ENCODE results near the gene CASTOR2. TPM values are rescaled to one million over a fixed set of nuclear protein-coding genes. Genes with fewer than 3 reads are reported as not detected.
"Not testable (repeated sequence)": the region's sequence is repeated elsewhere in the genome, so short reads cannot be mapped to it uniquely, and the experiment has no call there.

CASTOR2 gene
- total RNA-seq, 1 experiment from 2014 or later: 26.5 TPM

DNA sequence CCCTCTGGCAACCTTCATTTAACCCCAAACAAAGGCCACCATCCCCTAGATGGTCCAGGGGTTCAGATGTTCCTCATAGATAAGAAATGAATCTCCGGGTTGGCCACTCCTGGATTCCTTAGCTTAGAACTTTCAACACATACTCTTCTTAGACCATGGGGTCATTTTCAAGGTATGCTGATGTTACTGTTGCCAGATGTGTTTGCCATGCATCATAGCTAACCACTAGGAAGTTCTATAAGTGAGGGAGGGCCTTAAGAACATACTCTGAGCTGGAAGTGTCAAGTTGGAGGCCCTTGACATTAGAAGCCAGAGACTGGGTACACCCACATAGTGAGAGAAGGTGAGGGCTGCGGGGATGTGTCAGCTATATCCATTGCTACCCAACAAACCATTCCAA lies 6.2 kb upstream of the CASTOR2 start:
- not testable (repeated sequence) for H4K5ac ChIP-seq (ENCODE audit: insufficient read length, low read depth, low read length); H3K9me3 Mint-ChIP-seq; H3K36me3 Mint-ChIP-seq (ENCODE audit: insufficient read depth in 1 of 3, low read depth in 3 of 3); H3T11ph ChIP-seq (ENCODE audit: low read length); H3K27ac ChIP-seq (ENCODE audit: insufficient read length, low read depth, low read length); H3K4me2 ChIP-seq (ENCODE audit: insufficient read depth, insufficient read length, low read length); DNase-seq; H3K27ac Mint-ChIP-seq; H3K79me2 ChIP-seq (ENCODE audit: insufficient read depth, low read length); H3K18ac ChIP-seq (ENCODE audit: insufficient read length, low read depth, low read length); H2BK120ac ChIP-seq (ENCODE audit: low read depth, low read length, poor library complexity, severe bottlenecking); H3K23me2 ChIP-seq (ENCODE audit: insufficient read length, low read depth, low read length, poor library complexity, severe bottlenecking); H3K23ac ChIP-seq (ENCODE audit: insufficient read length, low read depth, low read length); H2AK5ac ChIP-seq (ENCODE audit: insufficient read length, low read length); H2BK20ac ChIP-seq (ENCODE audit: low read depth, low read length, poor library complexity, severe bottlenecking); H3K79me1 ChIP-seq (ENCODE audit: insufficient read depth, low read depth, low read length, poor library complexity, severe bottlenecking); H3K4me3 Mint-ChIP-seq; H4K20me1 ChIP-seq (ENCODE audit: control insufficient read depth, insufficient read depth, insufficient read length); H3K4me1 ChIP-seq (ENCODE audit: insufficient read depth, low read length); H2BK12ac ChIP-seq (ENCODE audit: insufficient read length, low read depth, low read length); H3K9ac ChIP-seq (ENCODE audit: extremely low read depth, insufficient read length, low read length); H3K4ac ChIP-seq (ENCODE audit: low read depth, low read length); H4K91ac ChIP-seq (ENCODE audit: insufficient read length, low read depth, low read length); H4K8ac ChIP-seq (replicated peaks; ENCODE audit: insufficient read length, low read depth, low read length); H3K56ac ChIP-seq (ENCODE audit: insufficient read length, low read depth, low read length); H3K27me3 Mint-ChIP-seq (ENCODE audit: low read depth); H2BK15ac ChIP-seq (ENCODE audit: low read depth, low read length); H3K27me3 ChIP-seq (ENCODE audit: insufficient read depth, low read length); H3K14ac ChIP-seq (ENCODE audit: insufficient read depth, low read length); H2BK5ac ChIP-seq (ENCODE audit: insufficient read length, low read length); H3K4me1 Mint-ChIP-seq; H3K9me3 ChIP-seq (ENCODE audit: control insufficient read depth, low read depth, low read length); H2AFZ ChIP-seq (ENCODE audit: low read length)
- no CpG with 5 or more reads among the region's 2 CpGs for WGBS (ENCODE audit: extremely low coverage, insufficient read length, low lambda C conversion rate)

DNA sequence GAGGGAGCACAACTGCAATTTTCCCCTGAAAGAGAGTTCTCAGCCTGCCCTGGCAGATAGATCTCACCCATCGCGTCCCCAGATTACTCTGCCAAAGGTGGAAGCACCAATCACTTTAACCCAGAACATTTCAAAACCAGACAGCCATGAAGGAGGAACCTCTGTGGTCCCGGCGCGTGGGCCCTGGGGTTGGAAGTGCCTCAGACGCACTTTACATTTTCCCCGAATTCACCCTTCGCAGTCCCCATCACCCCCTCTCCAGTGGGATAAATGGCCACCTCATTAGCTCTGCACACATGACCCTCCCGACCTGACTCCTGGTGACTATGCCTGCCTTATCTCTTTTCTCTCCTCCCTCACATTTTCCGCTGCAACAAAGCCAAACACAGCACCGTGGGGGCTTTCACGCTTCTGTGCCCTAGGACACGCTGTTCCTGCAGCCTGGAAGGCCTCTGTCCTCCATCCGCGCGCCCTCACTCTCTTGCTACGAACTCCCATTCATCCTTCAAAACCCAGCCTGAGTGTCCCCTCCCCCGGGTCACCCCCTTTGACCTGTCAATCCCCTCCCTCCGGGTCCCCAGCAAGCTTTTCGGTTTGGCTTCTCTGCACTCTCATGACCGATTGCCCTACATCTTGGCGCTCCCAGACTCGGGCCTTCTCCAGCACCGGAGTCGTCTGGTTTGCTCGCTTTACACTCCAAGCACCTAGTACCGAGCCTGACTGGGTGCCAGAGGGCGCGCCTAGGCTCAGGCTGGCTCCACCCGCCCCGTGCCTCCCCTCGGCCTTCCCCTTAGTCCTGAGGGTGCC lies 598 bp upstream of the CASTOR2 start:
- H3K9ac ChIP-seq (ENCODE audit: extremely low read depth, insufficient read length, low read length); H3K56ac ChIP-seq (ENCODE audit: insufficient read length, low read depth, low read length); H3K27me3 ChIP-seq (ENCODE audit: insufficient read depth, low read length); H4K20me1 ChIP-seq (ENCODE audit: control insufficient read depth, insufficient read depth, insufficient read length); H3T11ph ChIP-seq (ENCODE audit: low read length); H3K27me3 Mint-ChIP-seq (ENCODE audit: low read depth); H3K79me2 ChIP-seq (ENCODE audit: insufficient read depth, low read length); H2BK120ac ChIP-seq (ENCODE audit: low read depth, low read length, poor library complexity, severe bottlenecking); H3K4ac ChIP-seq (ENCODE audit: low read depth, low read length); H2BK15ac ChIP-seq (ENCODE audit: low read depth, low read length); H4K91ac ChIP-seq (ENCODE audit: insufficient read length, low read depth, low read length); H2AK5ac ChIP-seq (ENCODE audit: insufficient read length, low read length); H2BK20ac ChIP-seq (ENCODE audit: low read depth, low read length, poor library complexity, severe bottlenecking); H3K23me2 ChIP-seq (ENCODE audit: insufficient read length, low read depth, low read length, poor library complexity, severe bottlenecking); H3K9me3 ChIP-seq (ENCODE audit: control insufficient read depth, low read depth, low read length); DNase-seq; H3K4me1 Mint-ChIP-seq; H2BK5ac ChIP-seq (ENCODE audit: insufficient read length, low read length); H3K23ac ChIP-seq (ENCODE audit: insufficient read length, low read depth, low read length); H2BK12ac ChIP-seq (ENCODE audit: insufficient read length, low read depth, low read length); H3K36me3 Mint-ChIP-seq (ENCODE audit: insufficient read depth in 1 of 3, low read depth in 3 of 3); H4K5ac ChIP-seq (ENCODE audit: insufficient read length, low read depth, low read length); H3K9me3 Mint-ChIP-seq; H3K4me1 ChIP-seq (ENCODE audit: insufficient read depth, low read length); H2AFZ ChIP-seq (ENCODE audit: low read length); H3K18ac ChIP-seq (ENCODE audit: insufficient read length, low read depth, low read length); H3K79me1 ChIP-seq (ENCODE audit: insufficient read depth, low read depth, low read length, poor library complexity, severe bottlenecking); H3K27ac Mint-ChIP-seq; H3K14ac ChIP-seq (ENCODE audit: insufficient read depth, low read length); H4K8ac ChIP-seq (replicated peaks; ENCODE audit: insufficient read length, low read depth, low read length); H3K27ac ChIP-seq (ENCODE audit: insufficient read length, low read depth, low read length): not testable (repeated sequence)
- no CpG with 5 or more reads among the region's 32 CpGs for WGBS (ENCODE audit: extremely low coverage, insufficient read length, low lambda C conversion rate)
- peak overlapping the region; percentile 45 to 63; a peak in 4 of 5 replicates for H3K4me3 Mint-ChIP-seq
- H3K4me2 ChIP-seq (ENCODE audit: insufficient read depth, insufficient read length, low read length): peak overlapping the region; percentile 16

Data from H9 (cell line).